SK-N-SH treated with all-trans-retinoic acid at 6 μM for 48 hours (cell line): ENCODE measurements around the gene MAML2.

Experiments used
- ATAC-seq: fragments of 200-7000 bp; cut with Tn5 transposase; 3 replicates; pipeline ENCODE4 v1.9.1; 2020; ENCODE audit warnings: mild to moderate bottlenecking, moderate library complexity
- BACH2 ChIP-seq: fragments of 250-450 bp; sonication (Bioruptor Pico); IDR thresholded peaks from 2 replicates; pipeline ENCODE4 v1.9.0; 2021; ENCODE audit warnings: mild to moderate bottlenecking, borderline replicate concordance
- ESRRG ChIP-seq: fragments of 250-450 bp; sonication (Bioruptor Pico); IDR thresholded peaks from 2 replicates; pipeline ENCODE4 v1.6.1; 2021; ENCODE audit warnings: mild to moderate bottlenecking
- GLIS3 ChIP-seq: fragments of 250-450 bp; sonication (Bioruptor Pico); IDR thresholded peaks from 2 replicates; pipeline ENCODE4 v1.5.0; 2020; ENCODE audit warnings: mild to moderate bottlenecking, moderate library complexity
- ISL1 ChIP-seq: fragments of 250-450 bp; sonication (Bioruptor Pico); IDR thresholded peaks from 2 replicates; pipeline ENCODE4 v2.1.2; 2022; ENCODE audit warnings: mild to moderate bottlenecking, moderate library complexity
- RARB ChIP-seq: fragments of 250-450 bp; sonication (Bioruptor Pico); IDR thresholded peaks from 2 replicates; pipeline ENCODE4 v1.8.0; 2021; ENCODE audit warnings: mild to moderate bottlenecking, moderate library complexity
- SNAI2 ChIP-seq: fragments of 250-450 bp; sonication (Bioruptor Pico); IDR thresholded peaks from 2 replicates; pipeline ENCODE4 v1.5.0; 2020; ENCODE audit warnings: mild to moderate bottlenecking, moderate library complexity
- TOX ChIP-seq: fragments of 250-450 bp; sonication (Bioruptor Pico); IDR thresholded peaks from 2 replicates; pipeline ENCODE4 v1.8.0; 2021; ENCODE audit warnings: mild to moderate bottlenecking, moderate library complexity, borderline replicate concordance
- ZFP3 ChIP-seq: fragments of 250-450 bp; sonication (Bioruptor Pico); IDR thresholded peaks from 2 replicates; pipeline ENCODE4 v1.5.0; 2020; ENCODE audit warnings: mild to moderate bottlenecking, moderate library complexity
- ZNF70 ChIP-seq: fragments of 450-650 bp; formaldehyde crosslinking; IDR thresholded peaks from 2 replicates; pipeline ENCODE4 v1.5.0; 2020; ENCODE audit warnings: mild to moderate bottlenecking, moderate library complexity
- TF ChIP-seq, protein P1 (sequence below): fragments of 250-450 bp; sonication (Bioruptor Pico); IDR thresholded peaks from 2 replicates; pipeline ENCODE4 v1.5.1; 2020; ENCODE audit warnings: low read depth, mild to moderate bottlenecking, moderate library complexity
- TF ChIP-seq, protein P2 (sequence below): fragments of 250-450 bp; sonication (Bioruptor Pico); IDR thresholded peaks from 2 replicates; pipeline ENCODE4 v1.5.0; 2020; ENCODE audit warnings: mild to moderate bottlenecking, moderate library complexity
- TF ChIP-seq, protein P3 (sequence below): fragments of 250-450 bp; sonication (Bioruptor Pico); IDR thresholded peaks from 2 replicates; pipeline ENCODE4 v1.8.0; 2020; ENCODE audit warnings: mild to moderate bottlenecking, moderate library complexity, borderline replicate concordance
- TF ChIP-seq, protein P4 (sequence below): fragments of 250-450 bp; sonication (Bioruptor Pico); IDR thresholded peaks from 2 replicates; pipeline ENCODE4 v1.5.1; 2021; ENCODE audit warnings: mild to moderate bottlenecking, moderate library complexity

MAML2 gene

DNA sequence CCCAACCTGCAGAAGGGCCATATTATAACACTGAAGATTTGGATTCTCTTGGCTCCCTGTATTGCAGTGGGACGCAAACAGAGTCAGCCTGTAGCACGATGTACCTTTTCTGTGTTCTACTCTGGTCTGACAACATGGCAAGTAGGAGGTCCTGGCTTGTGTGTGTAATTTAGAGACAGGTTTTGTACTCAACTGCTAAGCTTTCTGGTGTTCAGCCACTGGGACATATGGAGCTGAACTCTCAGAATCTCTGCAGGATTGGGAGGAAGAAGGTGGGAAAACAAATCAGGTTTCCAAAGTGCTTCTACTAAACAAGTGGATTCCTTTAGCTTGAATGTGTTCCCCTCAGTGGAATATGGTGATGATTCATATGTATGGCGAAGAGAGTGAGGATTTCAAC lies 226.6 kb downstream of the MAML2 start (continued):
- TF ChIP-seq, protein P1, sequence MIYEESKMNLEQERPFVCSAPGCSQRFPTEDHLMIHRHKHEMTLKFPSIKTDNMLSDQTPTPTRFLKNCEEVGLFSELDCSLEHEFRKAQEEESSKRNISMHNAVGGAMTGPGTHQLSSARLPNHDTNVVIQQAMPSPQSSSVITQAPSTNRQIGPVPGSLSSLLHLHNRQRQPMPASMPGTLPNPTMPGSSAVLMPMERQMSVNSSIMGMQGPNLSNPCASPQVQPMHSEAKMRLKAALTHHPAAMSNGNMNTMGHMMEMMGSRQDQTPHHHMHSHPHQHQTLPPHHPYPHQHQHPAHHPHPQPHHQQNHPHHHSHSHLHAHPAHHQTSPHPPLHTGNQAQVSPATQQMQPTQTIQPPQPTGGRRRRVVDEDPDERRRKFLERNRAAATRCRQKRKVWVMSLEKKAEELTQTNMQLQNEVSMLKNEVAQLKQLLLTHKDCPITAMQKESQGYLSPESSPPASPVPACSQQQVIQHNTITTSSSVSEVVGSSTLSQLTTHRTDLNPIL (CRISPR knock-in tag), result no peak
- no peak for TF ChIP-seq RARB
- no peak for TF ChIP-seq TOX (CRISPR knock-in tag)
- TF ChIP-seq BACH2 (CRISPR knock-in tag), result no peak
- TF ChIP-seq ZNF70, result no peak
- no peak for TF ChIP-seq ESRRG (CRISPR knock-in tag)
- TF ChIP-seq, protein P2, sequence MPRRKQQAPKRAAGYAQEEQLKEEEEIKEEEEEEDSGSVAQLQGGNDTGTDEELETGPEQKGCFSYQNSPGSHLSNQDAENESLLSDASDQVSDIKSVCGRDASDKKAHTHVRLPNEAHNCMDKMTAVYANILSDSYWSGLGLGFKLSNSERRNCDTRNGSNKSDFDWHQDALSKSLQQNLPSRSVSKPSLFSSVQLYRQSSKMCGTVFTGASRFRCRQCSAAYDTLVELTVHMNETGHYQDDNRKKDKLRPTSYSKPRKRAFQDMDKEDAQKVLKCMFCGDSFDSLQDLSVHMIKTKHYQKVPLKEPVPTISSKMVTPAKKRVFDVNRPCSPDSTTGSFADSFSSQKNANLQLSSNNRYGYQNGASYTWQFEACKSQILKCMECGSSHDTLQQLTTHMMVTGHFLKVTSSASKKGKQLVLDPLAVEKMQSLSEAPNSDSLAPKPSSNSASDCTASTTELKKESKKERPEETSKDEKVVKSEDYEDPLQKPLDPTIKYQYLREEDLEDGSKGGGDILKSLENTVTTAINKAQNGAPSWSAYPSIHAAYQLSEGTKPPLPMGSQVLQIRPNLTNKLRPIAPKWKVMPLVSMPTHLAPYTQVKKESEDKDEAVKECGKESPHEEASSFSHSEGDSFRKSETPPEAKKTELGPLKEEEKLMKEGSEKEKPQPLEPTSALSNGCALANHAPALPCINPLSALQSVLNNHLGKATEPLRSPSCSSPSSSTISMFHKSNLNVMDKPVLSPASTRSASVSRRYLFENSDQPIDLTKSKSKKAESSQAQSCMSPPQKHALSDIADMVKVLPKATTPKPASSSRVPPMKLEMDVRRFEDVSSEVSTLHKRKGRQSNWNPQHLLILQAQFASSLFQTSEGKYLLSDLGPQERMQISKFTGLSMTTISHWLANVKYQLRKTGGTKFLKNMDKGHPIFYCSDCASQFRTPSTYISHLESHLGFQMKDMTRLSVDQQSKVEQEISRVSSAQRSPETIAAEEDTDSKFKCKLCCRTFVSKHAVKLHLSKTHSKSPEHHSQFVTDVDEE, result no peak

DNA sequence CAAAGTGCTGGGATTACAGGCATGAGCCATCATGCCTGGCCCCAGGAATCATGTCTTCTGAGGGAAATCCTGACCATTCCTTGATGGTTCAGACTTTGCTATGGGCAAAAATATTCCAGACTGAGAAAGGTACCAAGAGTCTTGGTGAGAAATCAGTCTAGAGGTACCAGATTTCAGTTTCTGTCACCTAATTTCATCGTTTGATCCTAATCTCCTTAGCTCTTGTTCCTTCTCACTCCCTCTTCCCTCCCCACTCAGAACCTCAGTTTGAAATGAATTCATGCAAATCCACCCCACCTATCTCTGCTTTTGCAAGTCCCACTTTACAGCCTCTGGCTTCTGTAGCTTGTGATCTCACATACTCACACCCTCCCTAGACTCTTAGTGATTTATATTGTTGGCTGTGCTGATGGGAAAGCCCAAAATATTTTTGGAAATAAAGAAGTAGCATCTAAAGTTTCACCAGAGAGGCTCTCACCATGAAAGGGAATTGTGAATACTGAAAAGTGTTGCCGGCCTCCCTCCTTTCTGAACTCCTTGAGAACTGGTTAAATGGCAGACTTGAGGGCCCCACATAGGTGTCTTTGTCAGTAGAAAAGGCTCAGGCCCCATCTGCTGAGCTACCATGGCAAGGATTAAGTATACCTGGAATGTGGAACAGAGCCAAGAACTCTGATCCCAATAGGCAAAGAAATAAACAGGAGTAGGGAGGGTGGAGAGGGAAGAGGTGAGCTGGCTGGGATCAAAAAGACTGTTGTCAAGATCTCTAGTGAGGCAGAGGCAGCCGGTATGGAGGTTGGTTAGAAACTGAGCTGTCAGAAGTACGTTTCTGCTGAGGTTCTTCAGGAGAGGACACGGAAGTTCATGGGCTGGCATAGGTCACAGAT lies 228.6 kb downstream of the MAML2 start:
- ATAC-seq, result no peak
- TF ChIP-seq, protein P3, sequence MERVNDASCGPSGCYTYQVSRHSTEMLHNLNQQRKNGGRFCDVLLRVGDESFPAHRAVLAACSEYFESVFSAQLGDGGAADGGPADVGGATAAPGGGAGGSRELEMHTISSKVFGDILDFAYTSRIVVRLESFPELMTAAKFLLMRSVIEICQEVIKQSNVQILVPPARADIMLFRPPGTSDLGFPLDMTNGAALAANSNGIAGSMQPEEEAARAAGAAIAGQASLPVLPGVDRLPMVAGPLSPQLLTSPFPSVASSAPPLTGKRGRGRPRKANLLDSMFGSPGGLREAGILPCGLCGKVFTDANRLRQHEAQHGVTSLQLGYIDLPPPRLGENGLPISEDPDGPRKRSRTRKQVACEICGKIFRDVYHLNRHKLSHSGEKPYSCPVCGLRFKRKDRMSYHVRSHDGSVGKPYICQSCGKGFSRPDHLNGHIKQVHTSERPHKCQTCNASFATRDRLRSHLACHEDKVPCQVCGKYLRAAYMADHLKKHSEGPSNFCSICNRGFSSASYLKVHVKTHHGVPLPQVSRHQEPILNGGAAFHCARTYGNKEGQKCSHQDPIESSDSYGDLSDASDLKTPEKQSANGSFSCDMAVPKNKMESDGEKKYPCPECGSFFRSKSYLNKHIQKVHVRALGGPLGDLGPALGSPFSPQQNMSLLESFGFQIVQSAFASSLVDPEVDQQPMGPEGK (CRISPR knock-in tag), result no peak
- no peak for TF ChIP-seq ZFP3
- TF ChIP-seq, protein P4, sequence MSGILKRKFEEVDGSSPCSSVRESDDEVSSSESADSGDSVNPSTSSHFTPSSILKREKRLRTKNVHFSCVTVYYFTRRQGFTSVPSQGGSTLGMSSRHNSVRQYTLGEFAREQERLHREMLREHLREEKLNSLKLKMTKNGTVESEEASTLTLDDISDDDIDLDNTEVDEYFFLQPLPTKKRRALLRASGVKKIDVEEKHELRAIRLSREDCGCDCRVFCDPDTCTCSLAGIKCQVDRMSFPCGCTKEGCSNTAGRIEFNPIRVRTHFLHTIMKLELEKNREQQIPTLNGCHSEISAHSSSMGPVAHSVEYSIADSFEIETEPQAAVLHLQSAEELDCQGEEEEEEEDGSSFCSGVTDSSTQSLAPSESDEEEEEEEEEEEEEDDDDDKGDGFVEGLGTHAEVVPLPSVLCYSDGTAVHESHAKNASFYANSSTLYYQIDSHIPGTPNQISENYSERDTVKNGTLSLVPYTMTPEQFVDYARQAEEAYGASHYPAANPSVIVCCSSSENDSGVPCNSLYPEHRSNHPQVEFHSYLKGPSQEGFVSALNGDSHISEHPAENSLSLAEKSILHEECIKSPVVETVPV (CRISPR knock-in tag), result no peak
- no peak for TF ChIP-seq GLIS3 (CRISPR knock-in tag)
- TF ChIP-seq BACH2 (CRISPR knock-in tag), result no peak
- TF ChIP-seq, protein P2, result no peak
- no peak for TF ChIP-seq SNAI2 (CRISPR knock-in tag)
- TF ChIP-seq, all 23 proteins: peak for 0

DNA sequence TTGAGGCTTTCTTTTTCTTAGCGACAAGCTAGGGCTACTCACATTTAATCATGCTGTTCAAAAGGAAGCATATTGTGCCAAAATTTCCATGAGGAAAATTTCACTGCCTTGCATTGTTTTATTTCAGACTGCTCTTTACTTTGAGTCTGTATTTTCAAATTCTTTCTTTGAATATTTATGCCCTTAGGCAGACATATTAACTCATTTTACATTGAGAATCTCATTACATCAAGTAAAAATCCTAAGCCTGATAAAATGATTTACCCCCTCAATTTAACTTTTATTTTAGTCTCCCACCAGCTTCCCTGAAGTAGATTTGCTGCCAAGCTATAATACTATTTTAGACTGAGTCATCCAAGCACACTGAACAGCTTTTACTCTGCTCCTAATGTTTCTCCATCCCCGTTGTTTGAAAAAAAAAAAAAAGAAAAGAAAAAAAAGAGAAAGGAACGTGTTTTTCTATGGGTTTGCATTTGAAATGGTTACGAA lies 229.8 kb downstream of the MAML2 start:
- peak; percentile 77 for ATAC-seq
- TF ChIP-seq ISL1 (CRISPR knock-in tag) (peak; percentile 96), ZFP3 (no peak), TOX (CRISPR knock-in tag) (0 out of 2 replicates have a peak, but pooled peaks have one; percentile 11)
- TF ChIP-seq, protein P3 (CRISPR knock-in tag), result peak; percentile 49; the same call in 1 of the 2 replicates
- TF ChIP-seq, all 23 proteins: peak for 3
